Thoracic aorta (tissue), 2 donors: ENCODE results near the gene CRISPLD2. TPM values are rescaled to one million over a fixed set of nuclear protein-coding genes. Genes with fewer than 3 reads are reported as not detected.

Experiments used
- ATAC-seq: fragments of 150-250 bp; one replicate; pipeline ENCODE4 v1.8.0; 2017; ENCODE audit warnings: low read depth; ENCODE audit not compliant: insufficient number of reproducible peaks, low FRiP score
- DNase-seq: peaks from one replicate; pipeline ENCODE4 v3.0.0-alpha.2; 2020; ENCODE audit warnings: low spot score
- H3K27ac ChIP-seq, 2 donors: fragments of 200-600 bp; sonication (generic); 1 replicate in 1 of 2; 2 replicates in 1 of 2; pipeline ENCODE4 v1.5.1; 2016; ENCODE audit warnings: mild to moderate bottlenecking in 2 of 2, moderate library complexity in 2 of 2
- H3K27me3 ChIP-seq: fragments of 200-600 bp; sonication (generic); replicated peaks from 2 replicates; pipeline ENCODE4 v1.6.0; 2016; ENCODE audit warnings: mild to moderate bottlenecking; ENCODE audit not compliant: insufficient read depth
- H3K36me3 ChIP-seq: fragments of 200-600 bp; sonication (generic); one replicate; pipeline ENCODE4 v1.5.1; 2016
- H3K4me1 ChIP-seq, 2 donors: fragments of 200-600 bp; sonication (generic); 1 replicate in 1 of 2; 2 replicates in 1 of 2; pipeline versions ENCODE4 v1.5.1 to v1.6.0; 2016; ENCODE audit warnings: low read depth in 2 of 2, mild to moderate bottlenecking in 1 of 2; ENCODE audit not compliant: control insufficient read depth in 1 of 2
- H3K4me3 ChIP-seq: fragments of 200-600 bp; sonication (generic); 2 replicates; pipeline ENCODE4 v1.5.1; 2016; ENCODE audit warnings: mild to moderate bottlenecking
- H3K9me3 ChIP-seq: fragments of 200-600 bp; sonication (generic); 2 replicates; pipeline ENCODE4 v1.5.1; 2016
- total RNA-seq, 2 donors: library from RNA; depleted of rRNA; stranded (reverse); fragments of >200 nt; gene quantifications; one replicate each; pipeline versions ENCODE4 v1.1.0 to v1.2.3, GENCODE V29; 2016
- TF ChIP-seq, protein P1 (sequence below): fragments of 200-600 bp; sonication (generic); IDR thresholded peaks from one replicate; pipeline ENCODE4 v1.5.1; 2019; ENCODE audit warnings: antibody characterized with exemption

CRISPLD2 gene
- total RNA-seq, 2 donors from 2014 or later, result 116 to 390 TPM

- no peaks in the 10 kb centered on the region for H3K27me3 ChIP-seq
- peaks cover 15 to 39% of the 10 kb centered on the region in 2 donors for H3K4me1 ChIP-seq
- no peak for DNase-seq
- H3K4me3 ChIP-seq, result no peak overlapping the region
- no peaks in the 10 kb centered on the region for H3K9me3 ChIP-seq
- ATAC-seq, result no peak
- no peak overlapping the region for H3K27ac ChIP-seq
- TF ChIP-seq, protein P1, sequence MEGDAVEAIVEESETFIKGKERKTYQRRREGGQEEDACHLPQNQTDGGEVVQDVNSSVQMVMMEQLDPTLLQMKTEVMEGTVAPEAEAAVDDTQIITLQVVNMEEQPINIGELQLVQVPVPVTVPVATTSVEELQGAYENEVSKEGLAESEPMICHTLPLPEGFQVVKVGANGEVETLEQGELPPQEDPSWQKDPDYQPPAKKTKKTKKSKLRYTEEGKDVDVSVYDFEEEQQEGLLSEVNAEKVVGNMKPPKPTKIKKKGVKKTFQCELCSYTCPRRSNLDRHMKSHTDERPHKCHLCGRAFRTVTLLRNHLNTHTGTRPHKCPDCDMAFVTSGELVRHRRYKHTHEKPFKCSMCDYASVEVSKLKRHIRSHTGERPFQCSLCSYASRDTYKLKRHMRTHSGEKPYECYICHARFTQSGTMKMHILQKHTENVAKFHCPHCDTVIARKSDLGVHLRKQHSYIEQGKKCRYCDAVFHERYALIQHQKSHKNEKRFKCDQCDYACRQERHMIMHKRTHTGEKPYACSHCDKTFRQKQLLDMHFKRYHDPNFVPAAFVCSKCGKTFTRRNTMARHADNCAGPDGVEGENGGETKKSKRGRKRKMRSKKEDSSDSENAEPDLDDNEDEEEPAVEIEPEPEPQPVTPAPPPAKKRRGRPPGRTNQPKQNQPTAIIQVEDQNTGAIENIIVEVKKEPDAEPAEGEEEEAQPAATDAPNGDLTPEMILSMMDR, result no peak
- no peaks in the 10 kb centered on the region for H3K36me3 ChIP-seq
These were observed 106.7 kb downstream of the CRISPLD2 start for GRCh38 chr16:84926462-84926861.

- ATAC-seq (no peak), DNase-seq (no peak)
- H3K4me1 ChIP-seq, result peaks cover 15 to 33% of the 10 kb centered on the region in 2 donors
- H3K36me3 ChIP-seq, result no peaks in the 10 kb centered on the region
- H3K4me3 ChIP-seq, result no peak overlapping the region
- TF ChIP-seq, protein P1, result no peak
- no peaks in the 10 kb centered on the region for H3K27me3 ChIP-seq
- H3K9me3 ChIP-seq, result no peaks in the 10 kb centered on the region
- H3K27ac ChIP-seq, result peak overlapping the region; percentile 20 to 42
These were observed 108.1 kb downstream of the CRISPLD2 start for GRCh38 chr16:84927621-84928591.

- ATAC-seq (peak; percentile 28), DNase-seq (no peak)
- Histone ChIP-seq H3K4me3 (peak overlapping the region; percentile 26), H3K27me3 (no peaks in the 10 kb centered on the region), H3K4me1 (peaks cover 15 to 39% of the 10 kb centered on the region in 2 donors), H3K9me3 (no peaks in the 10 kb centered on the region), H3K36me3 (no peaks in the 10 kb centered on the region), H3K27ac (peak overlapping the region; percentile 20 to 42)
- TF ChIP-seq, protein P1, result no peak
These were observed 109.1 kb downstream of the CRISPLD2 start for GRCh38 chr16:84928679-84929420.

- H3K9me3 ChIP-seq, result no peaks in the 10 kb centered on the region
- DNase-seq, result no peak
- H3K27me3 ChIP-seq, result no peaks in the 10 kb centered on the region
- ATAC-seq, result no peak
- TF ChIP-seq, protein P1, result no peak
- peak overlapping the region; percentile 20 to 42 for H3K27ac ChIP-seq
- H3K36me3 ChIP-seq, result no peaks in the 10 kb centered on the region
- H3K4me1 ChIP-seq, result peaks cover 20 to 46% of the 10 kb centered on the region in 2 donors
- H3K4me3 ChIP-seq, result no peak overlapping the region
These were observed 109.9 kb downstream of the CRISPLD2 start for GRCh38 chr16:84929421-84930297.
